HG03060 (cell line): ENCODE measurements around the gene TRPT1.

ENCODE experiments used
- ATAC-seq: cut with Tn5 transposase; IDR thresholded peaks from one replicate; pipeline ENCODE4 v1.9.1; 2021; ENCODE audit warnings: low read depth, moderate number of reproducible peaks; ENCODE audit not compliant: unreplicated experiment

TRPT1 gene

GRCh38 chr11:64245797-64246620, 20.0 kb upstream of the TRPT1 start:
- no peak for ATAC-seq

GRCh38 chr11:64245401-64245796, 19.4 kb upstream of the TRPT1 start:
- ATAC-seq = no peak

- no peak for ATAC-seq
Measured at GRCh38 chr11:64244966-64245365, 19.0 kb upstream of the TRPT1 start.

GRCh38 chr11:64244107-64244506, 18.1 kb upstream of the TRPT1 start:
- ATAC-seq = no peak

- ATAC-seq = no peak
Measured at GRCh38 chr11:64243236-64243854, 17.4 kb upstream of the TRPT1 start.

GRCh38 chr11:64241491-64242374, 15.7 kb upstream of the TRPT1 start:
- ATAC-seq = peak; percentile 5

GRCh38 chr11:64241241-64241490, 15.2 kb upstream of the TRPT1 start:
- peak; percentile 43 for ATAC-seq

GRCh38 chr11:64240435-64241240, 14.7 kb upstream of the TRPT1 start, which contains the start of gene FKBP2:
Gene FKBP2 (plus strand): TSS chr11:64241095. CDS start chr11:64242388, 1,293 bp downstream.
- peak; percentile 32 for ATAC-seq

- ATAC-seq = peak; percentile 25
Measured at GRCh38 chr11:64239662-64240434, 13.9 kb upstream of the TRPT1 start.

- ATAC-seq = no peak
Measured at GRCh38 chr11:64238999-64239398, 13.0 kb upstream of the TRPT1 start.

- ATAC-seq = no peak
Measured at GRCh38 chr11:64238076-64238475, 12.1 kb upstream of the TRPT1 start.

- ATAC-seq = no peak
Measured at GRCh38 chr11:64237484-64237951, 11.5 kb upstream of the TRPT1 start.

GRCh38 chr11:64235437-64236161, 9.6 kb upstream of the TRPT1 start:
- ATAC-seq = no peak

- no peak for ATAC-seq
Measured at GRCh38 chr11:64234647-64235379, 8.8 kb upstream of the TRPT1 start.

GRCh38 chr11:64233913-64234586, 8.1 kb upstream of the TRPT1 start, which contains the start of gene VEGFB:
Gene VEGFB (plus strand): TSS chr11:64234584. CDS start chr11:64234834, 250 bp downstream.
- no peak for ATAC-seq

- no peak for ATAC-seq
Measured at GRCh38 chr11:64232967-64233315, 7.0 kb upstream of the TRPT1 start.

GRCh38 chr11:64232182-64232966, 6.4 kb upstream of the TRPT1 start:
- ATAC-seq = no peak
